Adrenal gland (tissue), 5 donors: ENCODE measurements around the gene CXCR6.

Source experiments
- POLR2A ChIP-seq, 2 donors: fragments of 450-650 bp; IDR thresholded peaks; one replicate each; pipeline ENCODE4 v1.6.1; 2017; ENCODE audit warnings: antibody characterized with exemption in 2 of 2, mild to moderate bottlenecking in 2 of 2, moderate library complexity in 1 of 2
- TF ChIP-seq, protein P1 (sequence below), 6 experiments: fragments of 450-650 bp in 4 of 6; fragments of 200-600 bp in 2 of 6; sonication (generic) in 1 of 6; IDR thresholded peaks; 1 replicate in 5 of 6; 2 replicates in 1 of 6; pipeline versions ENCODE4 v1.5.1 to v1.8.0; 2016 to 2021; ENCODE audit warnings: antibody characterized with exemption in 6 of 6, mild to moderate bottlenecking in 2 of 6, moderate library complexity in 1 of 6
- donor health status: DM: no; HTN: no; CAD: no.

GRCh38 chr3:45972534-45973402 is 29.5 kb downstream of the CXCR6 start:
- TF ChIP-seq, protein P1, sequence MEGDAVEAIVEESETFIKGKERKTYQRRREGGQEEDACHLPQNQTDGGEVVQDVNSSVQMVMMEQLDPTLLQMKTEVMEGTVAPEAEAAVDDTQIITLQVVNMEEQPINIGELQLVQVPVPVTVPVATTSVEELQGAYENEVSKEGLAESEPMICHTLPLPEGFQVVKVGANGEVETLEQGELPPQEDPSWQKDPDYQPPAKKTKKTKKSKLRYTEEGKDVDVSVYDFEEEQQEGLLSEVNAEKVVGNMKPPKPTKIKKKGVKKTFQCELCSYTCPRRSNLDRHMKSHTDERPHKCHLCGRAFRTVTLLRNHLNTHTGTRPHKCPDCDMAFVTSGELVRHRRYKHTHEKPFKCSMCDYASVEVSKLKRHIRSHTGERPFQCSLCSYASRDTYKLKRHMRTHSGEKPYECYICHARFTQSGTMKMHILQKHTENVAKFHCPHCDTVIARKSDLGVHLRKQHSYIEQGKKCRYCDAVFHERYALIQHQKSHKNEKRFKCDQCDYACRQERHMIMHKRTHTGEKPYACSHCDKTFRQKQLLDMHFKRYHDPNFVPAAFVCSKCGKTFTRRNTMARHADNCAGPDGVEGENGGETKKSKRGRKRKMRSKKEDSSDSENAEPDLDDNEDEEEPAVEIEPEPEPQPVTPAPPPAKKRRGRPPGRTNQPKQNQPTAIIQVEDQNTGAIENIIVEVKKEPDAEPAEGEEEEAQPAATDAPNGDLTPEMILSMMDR (IDR thresholded peaks at IDR 0.05) = no peak
- TF ChIP-seq POLR2A (IDR thresholded peaks at IDR 0.05) = no peak
